Uterus (tissue), 2 donors: ENCODE results near the gene TMPRSS3.

Experiments used
- POLR2A ChIP-seq, 2 donors: fragments of 450-650 bp; IDR thresholded peaks; one replicate each; pipeline ENCODE4 v1.6.1; 2016; ENCODE audit warnings: antibody characterized with exemption in 2 of 2, mild to moderate bottlenecking in 1 of 2, moderate library complexity in 1 of 2
- TF ChIP-seq, protein P1 (sequence below), 4 experiments: fragments of 200-600 bp in 2 of 4; fragments of 450-650 bp in 2 of 4; sonication (generic) in 2 of 4; IDR thresholded peaks; one replicate each; pipeline ENCODE4 v1.5.1; 2016 to 2019; ENCODE audit warnings: antibody characterized with exemption in 4 of 4, mild to moderate bottlenecking in 2 of 4, moderate library complexity in 1 of 4

DNA sequence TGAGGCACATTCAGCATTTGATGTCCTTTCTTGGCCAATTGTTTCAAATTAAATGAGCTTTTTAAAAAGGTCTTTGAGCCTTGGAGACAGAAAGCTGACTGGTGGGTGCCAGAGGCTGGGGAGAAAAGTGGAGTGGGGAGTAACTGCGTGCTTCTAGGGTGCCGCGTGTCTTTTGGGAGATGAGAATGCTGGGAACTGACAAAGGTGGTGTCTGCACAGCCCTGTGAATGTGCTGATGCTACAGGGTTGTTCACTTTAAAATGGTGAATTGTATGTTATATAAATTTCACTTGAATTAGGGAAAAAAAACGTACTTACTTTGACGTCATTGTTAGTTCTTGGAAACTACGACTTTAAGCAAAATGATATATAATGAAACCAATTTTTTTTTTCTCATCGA lies 21.4 kb downstream of the TMPRSS3 start:
- TF ChIP-seq, protein P1, sequence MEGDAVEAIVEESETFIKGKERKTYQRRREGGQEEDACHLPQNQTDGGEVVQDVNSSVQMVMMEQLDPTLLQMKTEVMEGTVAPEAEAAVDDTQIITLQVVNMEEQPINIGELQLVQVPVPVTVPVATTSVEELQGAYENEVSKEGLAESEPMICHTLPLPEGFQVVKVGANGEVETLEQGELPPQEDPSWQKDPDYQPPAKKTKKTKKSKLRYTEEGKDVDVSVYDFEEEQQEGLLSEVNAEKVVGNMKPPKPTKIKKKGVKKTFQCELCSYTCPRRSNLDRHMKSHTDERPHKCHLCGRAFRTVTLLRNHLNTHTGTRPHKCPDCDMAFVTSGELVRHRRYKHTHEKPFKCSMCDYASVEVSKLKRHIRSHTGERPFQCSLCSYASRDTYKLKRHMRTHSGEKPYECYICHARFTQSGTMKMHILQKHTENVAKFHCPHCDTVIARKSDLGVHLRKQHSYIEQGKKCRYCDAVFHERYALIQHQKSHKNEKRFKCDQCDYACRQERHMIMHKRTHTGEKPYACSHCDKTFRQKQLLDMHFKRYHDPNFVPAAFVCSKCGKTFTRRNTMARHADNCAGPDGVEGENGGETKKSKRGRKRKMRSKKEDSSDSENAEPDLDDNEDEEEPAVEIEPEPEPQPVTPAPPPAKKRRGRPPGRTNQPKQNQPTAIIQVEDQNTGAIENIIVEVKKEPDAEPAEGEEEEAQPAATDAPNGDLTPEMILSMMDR (IDR thresholded peaks at IDR 0.05) = no peak
- no peak for TF ChIP-seq POLR2A (IDR thresholded peaks at IDR 0.05)
